ENCODE data around the gene UBAC1.
"Not testable (repeated sequence)": the region's sequence is repeated elsewhere in the genome, so short reads cannot be mapped to it uniquely, and the experiment has no call there.

The UBAC1 gene

DNA sequence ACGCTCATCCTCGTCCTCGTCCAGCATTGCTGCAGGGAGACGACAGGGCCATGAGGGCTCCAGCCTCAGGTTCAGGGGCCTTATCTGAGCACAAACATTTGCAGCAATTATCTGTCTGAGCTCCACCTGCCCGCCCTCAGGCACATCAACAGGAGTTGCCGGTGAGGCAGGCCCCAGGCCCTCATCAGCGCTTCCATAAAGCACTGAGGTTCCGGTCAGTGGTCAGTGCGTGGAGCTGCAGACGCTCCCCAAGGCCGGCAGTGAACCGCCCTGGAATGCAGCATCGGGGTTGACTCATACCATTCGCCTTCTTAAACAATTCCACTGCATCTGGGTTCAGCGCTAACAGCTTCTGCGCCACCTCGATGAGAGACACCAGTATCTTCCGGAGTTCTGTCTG, 15.2 kb downstream of the UBAC1 start:
- Histone ChIP-seq H3K27ac (replicated peaks) (no peak overlapping the region), H3K4me3 (replicated peaks; ENCODE audit: insufficient read depth, low read length) (no peak overlapping the region), H3K27me3 (ENCODE audit: insufficient read depth, poor library complexity, severe bottlenecking) (no peaks in the 10 kb centered on the region)
- no peak for DNase-seq (ENCODE audit: low read depth in 1 of 2, low spot score in 1 of 2)
- TF ChIP-seq, protein P1, sequence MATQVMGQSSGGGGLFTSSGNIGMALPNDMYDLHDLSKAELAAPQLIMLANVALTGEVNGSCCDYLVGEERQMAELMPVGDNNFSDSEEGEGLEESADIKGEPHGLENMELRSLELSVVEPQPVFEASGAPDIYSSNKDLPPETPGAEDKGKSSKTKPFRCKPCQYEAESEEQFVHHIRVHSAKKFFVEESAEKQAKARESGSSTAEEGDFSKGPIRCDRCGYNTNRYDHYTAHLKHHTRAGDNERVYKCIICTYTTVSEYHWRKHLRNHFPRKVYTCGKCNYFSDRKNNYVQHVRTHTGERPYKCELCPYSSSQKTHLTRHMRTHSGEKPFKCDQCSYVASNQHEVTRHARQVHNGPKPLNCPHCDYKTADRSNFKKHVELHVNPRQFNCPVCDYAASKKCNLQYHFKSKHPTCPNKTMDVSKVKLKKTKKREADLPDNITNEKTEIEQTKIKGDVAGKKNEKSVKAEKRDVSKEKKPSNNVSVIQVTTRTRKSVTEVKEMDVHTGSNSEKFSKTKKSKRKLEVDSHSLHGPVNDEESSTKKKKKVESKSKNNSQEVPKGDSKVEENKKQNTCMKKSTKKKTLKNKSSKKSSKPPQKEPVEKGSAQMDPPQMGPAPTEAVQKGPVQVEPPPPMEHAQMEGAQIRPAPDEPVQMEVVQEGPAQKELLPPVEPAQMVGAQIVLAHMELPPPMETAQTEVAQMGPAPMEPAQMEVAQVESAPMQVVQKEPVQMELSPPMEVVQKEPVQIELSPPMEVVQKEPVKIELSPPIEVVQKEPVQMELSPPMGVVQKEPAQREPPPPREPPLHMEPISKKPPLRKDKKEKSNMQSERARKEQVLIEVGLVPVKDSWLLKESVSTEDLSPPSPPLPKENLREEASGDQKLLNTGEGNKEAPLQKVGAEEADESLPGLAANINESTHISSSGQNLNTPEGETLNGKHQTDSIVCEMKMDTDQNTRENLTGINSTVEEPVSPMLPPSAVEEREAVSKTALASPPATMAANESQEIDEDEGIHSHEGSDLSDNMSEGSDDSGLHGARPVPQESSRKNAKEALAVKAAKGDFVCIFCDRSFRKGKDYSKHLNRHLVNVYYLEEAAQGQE (IDR thresholded peaks at IDR 0.05; ENCODE audit: insufficient replicate concordance, low read depth), result no peak
- TF ChIP-seq GABPA (IDR thresholded peaks at IDR 0.05; ENCODE audit: low read depth), result no peak
- TF ChIP-seq POLR2AphosphoS5 (IDR thresholded peaks at IDR 0.05; ENCODE audit: low read depth), result no peak
- TF ChIP-seq SPI1 (IDR thresholded peaks at IDR 0.05; ENCODE audit: borderline replicate concordance, low read depth), result no peak
- TF ChIP-seq, protein P2, sequence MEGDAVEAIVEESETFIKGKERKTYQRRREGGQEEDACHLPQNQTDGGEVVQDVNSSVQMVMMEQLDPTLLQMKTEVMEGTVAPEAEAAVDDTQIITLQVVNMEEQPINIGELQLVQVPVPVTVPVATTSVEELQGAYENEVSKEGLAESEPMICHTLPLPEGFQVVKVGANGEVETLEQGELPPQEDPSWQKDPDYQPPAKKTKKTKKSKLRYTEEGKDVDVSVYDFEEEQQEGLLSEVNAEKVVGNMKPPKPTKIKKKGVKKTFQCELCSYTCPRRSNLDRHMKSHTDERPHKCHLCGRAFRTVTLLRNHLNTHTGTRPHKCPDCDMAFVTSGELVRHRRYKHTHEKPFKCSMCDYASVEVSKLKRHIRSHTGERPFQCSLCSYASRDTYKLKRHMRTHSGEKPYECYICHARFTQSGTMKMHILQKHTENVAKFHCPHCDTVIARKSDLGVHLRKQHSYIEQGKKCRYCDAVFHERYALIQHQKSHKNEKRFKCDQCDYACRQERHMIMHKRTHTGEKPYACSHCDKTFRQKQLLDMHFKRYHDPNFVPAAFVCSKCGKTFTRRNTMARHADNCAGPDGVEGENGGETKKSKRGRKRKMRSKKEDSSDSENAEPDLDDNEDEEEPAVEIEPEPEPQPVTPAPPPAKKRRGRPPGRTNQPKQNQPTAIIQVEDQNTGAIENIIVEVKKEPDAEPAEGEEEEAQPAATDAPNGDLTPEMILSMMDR (IDR thresholded peaks at IDR 0.05; ENCODE audit: insufficient read depth, low read length), result no peak

DNA sequence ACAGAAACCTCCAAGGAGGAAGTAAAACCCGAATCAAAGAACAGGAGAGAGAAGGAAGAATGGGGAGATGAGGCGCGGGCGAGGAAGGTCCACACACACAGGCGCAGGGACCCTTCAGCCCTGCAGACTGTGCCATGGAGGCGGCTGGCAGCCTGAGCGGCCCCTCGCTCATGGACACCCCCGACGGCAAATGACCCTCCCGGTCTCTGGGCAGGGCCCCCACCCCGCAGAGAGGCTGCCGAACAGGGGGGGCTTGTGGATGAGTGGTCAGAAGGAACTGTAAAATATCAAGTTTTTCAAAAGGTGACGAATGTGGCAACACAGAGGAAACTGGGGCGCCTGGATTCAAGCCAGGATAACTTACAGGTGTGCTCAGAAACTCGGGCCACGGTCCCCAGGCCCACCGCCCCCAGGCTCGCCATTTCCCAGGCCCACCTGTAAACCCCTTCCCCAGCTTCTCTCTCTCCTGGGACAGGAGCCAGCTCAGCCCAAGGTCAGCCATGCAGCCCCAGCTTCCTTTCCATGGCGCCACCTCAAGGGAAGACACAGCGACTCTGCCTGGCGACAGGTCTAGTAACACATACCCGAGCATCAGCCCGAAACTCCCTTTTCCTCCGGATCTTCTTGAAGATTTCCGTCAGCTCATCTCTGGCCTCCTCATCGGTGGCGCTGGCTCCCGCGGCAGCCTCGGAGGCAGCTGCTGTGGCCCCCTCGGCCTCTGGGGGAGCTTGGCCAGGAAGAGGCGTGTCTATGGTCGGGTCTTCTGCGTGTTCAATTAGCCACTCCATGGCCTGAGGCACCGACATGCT, 16.5 kb downstream of the UBAC1 start:
- Histone ChIP-seq H3K27ac (replicated peaks) (no peak overlapping the region), H3K27me3 (ENCODE audit: insufficient read depth, poor library complexity, severe bottlenecking) (no peaks in the 10 kb centered on the region), H3K4me3 (replicated peaks; ENCODE audit: insufficient read depth, low read length) (no peak overlapping the region)
- TF ChIP-seq, protein P2 (IDR thresholded peaks at IDR 0.05; ENCODE audit: insufficient read depth, low read length), result no peak
- TF ChIP-seq POLR2AphosphoS5 (IDR thresholded peaks at IDR 0.05; ENCODE audit: low read depth) (no peak), SPI1 (IDR thresholded peaks at IDR 0.05; ENCODE audit: borderline replicate concordance, low read depth) (no peak), GABPA (IDR thresholded peaks at IDR 0.05; ENCODE audit: low read depth) (no peak)
- TF ChIP-seq, protein P1 (IDR thresholded peaks at IDR 0.05; ENCODE audit: insufficient replicate concordance, low read depth), result no peak
- no peak for DNase-seq (ENCODE audit: low read depth in 1 of 2, low spot score in 1 of 2)

DNA sequence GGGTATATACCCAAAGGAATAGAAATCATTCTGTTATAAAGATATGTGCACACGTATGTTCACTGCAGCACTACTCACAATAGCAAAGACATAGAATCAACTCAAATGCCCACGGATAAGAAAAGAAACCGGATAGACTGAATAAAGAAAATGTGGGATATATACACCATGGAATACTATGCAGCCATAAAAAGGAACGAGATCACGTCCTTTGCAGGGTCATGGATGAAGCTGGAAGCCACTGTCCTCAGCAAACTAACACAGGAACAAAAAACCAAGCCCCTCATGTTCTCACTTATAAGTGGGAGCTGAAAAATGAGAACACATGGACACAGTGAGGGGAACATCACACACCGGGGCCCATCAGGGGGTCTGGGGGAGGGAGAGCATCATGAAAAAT, 17.6 kb downstream of the UBAC1 start:
- H3K4me3 ChIP-seq (replicated peaks; ENCODE audit: insufficient read depth, low read length); H3K27ac ChIP-seq (replicated peaks); DNase-seq (ENCODE audit: low read depth in 1 of 2, low spot score in 1 of 2); H3K27me3 ChIP-seq (ENCODE audit: insufficient read depth, poor library complexity, severe bottlenecking): not testable (repeated sequence)

DNA sequence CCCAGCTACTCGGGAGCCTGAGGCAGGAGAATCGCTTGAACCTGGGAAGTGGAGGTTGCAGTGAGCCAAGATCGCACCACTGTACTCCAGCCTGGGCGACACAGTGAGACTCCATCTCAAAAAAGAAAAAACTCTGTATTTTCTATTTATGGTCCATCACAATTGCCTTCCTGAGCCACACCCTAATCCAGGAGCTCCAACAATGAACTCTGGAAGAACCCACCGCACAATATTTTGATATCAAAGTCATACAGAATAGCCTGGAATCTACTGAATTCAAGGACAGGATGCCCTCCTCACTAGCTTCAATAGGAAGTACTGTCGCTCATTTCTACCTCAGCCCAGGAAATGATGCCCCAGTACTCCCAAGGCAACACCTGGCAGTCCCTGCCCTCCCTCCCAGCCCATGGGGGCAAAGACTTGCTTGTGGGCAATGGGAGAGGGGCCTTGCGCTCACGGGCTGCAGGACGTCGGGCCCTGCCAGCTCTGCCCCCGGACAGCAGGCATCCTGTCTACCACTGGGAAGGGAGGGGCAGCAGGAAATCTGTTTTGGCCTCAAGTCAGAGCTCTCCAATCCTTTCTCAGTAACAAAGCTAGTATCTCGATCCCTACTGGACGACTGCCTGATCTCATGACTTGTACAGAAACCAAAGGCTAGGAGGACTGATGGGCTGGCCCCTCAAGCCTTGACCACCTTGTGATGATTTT, 19.7 kb downstream of the UBAC1 start:
- H3K4me3 ChIP-seq (replicated peaks; ENCODE audit: insufficient read depth, low read length), result no peak overlapping the region

More for the DNA sequence above, 19.7 kb downstream of the UBAC1 start:
- DNase-seq (ENCODE audit: low read depth in 1 of 2, low spot score in 1 of 2), result no peak
- TF ChIP-seq GABPA (IDR thresholded peaks at IDR 0.05; ENCODE audit: low read depth) (no peak), POLR2AphosphoS5 (IDR thresholded peaks at IDR 0.05; ENCODE audit: low read depth) (no peak), SPI1 (IDR thresholded peaks at IDR 0.05; ENCODE audit: borderline replicate concordance, low read depth) (no peak)
- TF ChIP-seq, protein P2 (IDR thresholded peaks at IDR 0.05; ENCODE audit: insufficient read depth, low read length), result no peak
- TF ChIP-seq, protein P1 (IDR thresholded peaks at IDR 0.05; ENCODE audit: insufficient replicate concordance, low read depth), result no peak
- Histone ChIP-seq H3K27ac (replicated peaks) (no peak overlapping the region), H3K27me3 (ENCODE audit: insufficient read depth, poor library complexity, severe bottlenecking) (no peaks in the 10 kb centered on the region)

All from HL-60 (cell line).